ENCODE measurements around the gene PRR20G.

- TF ChIP-seq, protein P1, sequence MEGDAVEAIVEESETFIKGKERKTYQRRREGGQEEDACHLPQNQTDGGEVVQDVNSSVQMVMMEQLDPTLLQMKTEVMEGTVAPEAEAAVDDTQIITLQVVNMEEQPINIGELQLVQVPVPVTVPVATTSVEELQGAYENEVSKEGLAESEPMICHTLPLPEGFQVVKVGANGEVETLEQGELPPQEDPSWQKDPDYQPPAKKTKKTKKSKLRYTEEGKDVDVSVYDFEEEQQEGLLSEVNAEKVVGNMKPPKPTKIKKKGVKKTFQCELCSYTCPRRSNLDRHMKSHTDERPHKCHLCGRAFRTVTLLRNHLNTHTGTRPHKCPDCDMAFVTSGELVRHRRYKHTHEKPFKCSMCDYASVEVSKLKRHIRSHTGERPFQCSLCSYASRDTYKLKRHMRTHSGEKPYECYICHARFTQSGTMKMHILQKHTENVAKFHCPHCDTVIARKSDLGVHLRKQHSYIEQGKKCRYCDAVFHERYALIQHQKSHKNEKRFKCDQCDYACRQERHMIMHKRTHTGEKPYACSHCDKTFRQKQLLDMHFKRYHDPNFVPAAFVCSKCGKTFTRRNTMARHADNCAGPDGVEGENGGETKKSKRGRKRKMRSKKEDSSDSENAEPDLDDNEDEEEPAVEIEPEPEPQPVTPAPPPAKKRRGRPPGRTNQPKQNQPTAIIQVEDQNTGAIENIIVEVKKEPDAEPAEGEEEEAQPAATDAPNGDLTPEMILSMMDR (IDR thresholded peaks at IDR 0.05): no peak
- TF ChIP-seq EZH2 (IDR thresholded peaks at IDR 0.05): no peak
- no peak for TF ChIP-seq EZH2phosphoT487 (IDR thresholded peaks at IDR 0.05)
These were observed 22.3 kb downstream of the PRR20G start for GRCh38 chr3:127265581-127265981.
